Esophagus mucosa (tissue), 1 donor: ENCODE measurements around the gene ARFGAP1. TPM values are rescaled to one million over a fixed set of nuclear protein-coding genes. Genes with fewer than 3 reads are reported as not detected.

ENCODE experiments used
- ATAC-seq: fragments of 200-7000 bp; cut with Tn5 transposase; one replicate; pipeline ENCODE4 v1.9.1; 2020
- total RNA-seq: library from RNA; stranded (reverse); gene quantifications from one replicate; pipeline ENCODE4 v1.2.4, GENCODE V29; 2023
- donor health status: DM: yes; HTN: yes; CAD: no.

The ARFGAP1 gene
- total RNA-seq, 1 donor from 2014 or later, result 26.3 TPM

- peak; percentile 11 for ATAC-seq
These were observed 8.4 kb downstream of the ARFGAP1 start for GRCh38 chr20:63280929-63281545.

- no peak for ATAC-seq
These were observed 9.4 kb downstream of the ARFGAP1 start for GRCh38 chr20:63281742-63282665.

- ATAC-seq, result no peak
These were observed 10.3 kb downstream of the ARFGAP1 start for GRCh38 chr20:63282946-63283345.

- ATAC-seq, result no peak
These were observed 10.9 kb downstream of the ARFGAP1 start for GRCh38 chr20:63283397-63284082.

- ATAC-seq, result no peak
These were observed 11.4 kb downstream of the ARFGAP1 start for GRCh38 chr20:63284083-63284440.

- ATAC-seq, result no peak
These were observed 11.9 kb downstream of the ARFGAP1 start for GRCh38 chr20:63284544-63284949.

GRCh38 chr20:63284981-63285524 is 12.4 kb downstream of the ARFGAP1 start:
- ATAC-seq, result no peak

GRCh38 chr20:63285636-63286615 is 13.3 kb downstream of the ARFGAP1 start:
- ATAC-seq, result no peak

- no peak for ATAC-seq
These were observed 14.4 kb downstream of the ARFGAP1 start for GRCh38 chr20:63286781-63287696.

- no peak for ATAC-seq
These were observed 15.3 kb downstream of the ARFGAP1 start for GRCh38 chr20:63287697-63288580.

GRCh38 chr20:63288581-63289251 is 16.1 kb downstream of the ARFGAP1 start:
- ATAC-seq, result no peak

GRCh38 chr20:63289311-63290135 is 16.9 kb downstream of the ARFGAP1 start:
- no peak for ATAC-seq

GRCh38 chr20:63290136-63290676 is 17.6 kb downstream of the ARFGAP1 start:
- ATAC-seq, result no peak

- ATAC-seq, result peak; percentile 64
These were observed 18.3 kb downstream of the ARFGAP1 start for GRCh38 chr20:63290677-63291472.

GRCh38 chr20:63291811-63292210 is 19.2 kb downstream of the ARFGAP1 start:
- ATAC-seq, result no peak

GRCh38 chr20:63292292-63292701 is 19.7 kb downstream of the ARFGAP1 start:
- ATAC-seq, result no peak

- ATAC-seq, result no peak
These were observed 20.3 kb downstream of the ARFGAP1 start, which contains the start of gene COL20A1 for GRCh38 chr20:63292904-63293303. Gene COL20A1, plus strand, starts transcription at chr20:63293186. Its CDS starts 1,922 bp downstream, at chr20:63295108.
